CD4-positive, CD25-positive, alpha-beta regulatory T cell (primary cell): ENCODE results near the gene TNIP3. TPM values are rescaled to one million over a fixed set of nuclear protein-coding genes. Genes with fewer than 3 reads are reported as not detected.

ENCODE experiments used
- ATAC-seq, 2 donors: fragments of 150-1000 bp; cut with Tn5 transposase; one replicate each; pipeline ENCODE4 v1.10.0; 2021; ENCODE audit warnings: low read depth in 2 of 2, moderate number of reproducible peaks in 2 of 2, moderate library complexity in 1 of 2
- DNase-seq, 3 donors: peaks; one replicate each; pipeline versions ENCODE4 v3.0.0 to v3.0.0-alpha.2; 2012 to 2022; ENCODE audit warnings: mixed read lengths in 1 of 3
- H3K27ac ChIP-seq: one replicate; pipeline ENCODE4 v1.7.0; 2013; ENCODE audit warnings: mild to moderate bottlenecking, low read length; ENCODE audit not compliant: insufficient read depth, poor library complexity, severe bottlenecking
- H3K27me3 ChIP-seq: one replicate; pipeline ENCODE4 v1.7.0; 2013; ENCODE audit warnings: low read length; ENCODE audit not compliant: control insufficient read depth, insufficient read depth
- H3K36me3 ChIP-seq: one replicate; pipeline ENCODE4 v1.7.0; 2013; ENCODE audit warnings: mild to moderate bottlenecking, low read length, moderate library complexity; ENCODE audit not compliant: control insufficient read depth, insufficient read depth
- H3K4me1 ChIP-seq: 2 replicates; pipeline ENCODE4 v1.7.0; 2013; ENCODE audit warnings: mild to moderate bottlenecking, low read length; ENCODE audit not compliant: insufficient read depth, control insufficient read depth, poor library complexity, severe bottlenecking
- H3K4me3 ChIP-seq: one replicate; pipeline ENCODE4 v1.7.0; 2013; ENCODE audit warnings: low read depth, mild to moderate bottlenecking, low read length, moderate library complexity
- H3K9me3 ChIP-seq, 2 experiments: 1 replicate in 1 of 2; 2 replicates in 1 of 2; pipeline ENCODE4 v1.7.0; 2013; ENCODE audit warnings: low read length in 2 of 2, mild to moderate bottlenecking in 1 of 2, moderate library complexity in 1 of 2; ENCODE audit not compliant: control insufficient read depth in 2 of 2
- H3K27ac Mint-ChIP-seq, 3 donors: one replicate each; pipeline ENCODE4 v1.8.0; 2020 to 2022; ENCODE audit warnings: mild to moderate bottlenecking in 3 of 3, mixed read lengths in 3 of 3, moderate library complexity in 2 of 3
- H3K27me3 Mint-ChIP-seq: one replicate; pipeline ENCODE4 v1.8.0; 2022; ENCODE audit warnings: mild to moderate bottlenecking, mixed read lengths
- H3K36me3 Mint-ChIP-seq: one replicate; pipeline ENCODE4 v1.8.0; 2020; ENCODE audit warnings: mixed read lengths
- H3K4me1 Mint-ChIP-seq, 4 donors: one replicate each; pipeline ENCODE4 v1.8.0; 2020 to 2022; ENCODE audit warnings: mixed read lengths in 4 of 4, mild to moderate bottlenecking in 1 of 4
- H3K4me3 Mint-ChIP-seq, 4 donors: one replicate each; pipeline ENCODE4 v1.8.0; 2020 to 2022; ENCODE audit warnings: mild to moderate bottlenecking in 4 of 4, mixed read lengths in 4 of 4, moderate library complexity in 3 of 4
- H3K9me3 Mint-ChIP-seq, 7 donors: one replicate each; pipeline ENCODE4 v1.8.0; 2020 to 2022; ENCODE audit warnings: mixed read lengths in 7 of 7, mild to moderate bottlenecking in 3 of 7, moderate library complexity in 2 of 7
- polyA plus RNA-seq, 4 donors: library from polyadenylated mRNA; unstranded; fragments of 300-500 nt; fragmentation: Illumina TruSeq; gene quantifications; one replicate each; pipeline ENCODE4 v1.2.3, GENCODE V29; 2021
- total RNA-seq: library from RNA; stranded (reverse); gene quantifications from one replicate; pipeline ENCODE4 v1.2.3, GENCODE V29; 2022

Gene TNIP3
- total and polyA plus RNA-seq, 5 donors from 2014 or later, result 1.3 to 2.0 (median 1.6) TPM

- H3K9me3 ChIP-seq, result no peaks in the 10 kb centered on the region
- Mint-ChIP-seq H3K4me1 (peaks cover 29 to 76% (median 53%) of the 10 kb centered on the region in 4 donors), H3K9me3 (peaks cover 0 to 1% (median 0%) of the 10 kb centered on the region in 7 donors), H3K27me3 (no peaks in the 10 kb centered on the region), H3K27ac (peak overlapping the region in 1 of 3 donors; percentile 44), H3K36me3 (no peaks in the 10 kb centered on the region), H3K4me3 (no peak overlapping the region)
- no peak overlapping the region for H3K4me3 ChIP-seq
- no peaks in the 10 kb centered on the region for H3K36me3 ChIP-seq
- peaks cover 46% of the 10 kb centered on the region for H3K4me1 ChIP-seq
- H3K27ac ChIP-seq, result no peak overlapping the region
- ATAC-seq, result no peak
- H3K27me3 ChIP-seq, result no peaks in the 10 kb centered on the region
- DNase-seq, result no peak
These were observed 23.1 kb upstream of the TNIP3 start for GRCh38 chr4:121187206-121187605.

- Histone ChIP-seq H3K27me3 (no peaks in the 10 kb centered on the region), H3K36me3 (no peaks in the 10 kb centered on the region), H3K4me3 (no peak overlapping the region), H3K9me3 (no peaks in the 10 kb centered on the region), H3K27ac (no peak overlapping the region), H3K4me1 (peaks cover 45% of the 10 kb centered on the region)
- Mint-ChIP-seq H3K4me3 (peak overlapping the region in 2 of 4 donors; percentile 52 to 69), H3K9me3 (peaks cover 0 to 1% (median 0%) of the 10 kb centered on the region in 7 donors), H3K36me3 (no peaks in the 10 kb centered on the region), H3K27ac (peak overlapping the region in 1 of 3 donors; percentile 24), H3K27me3 (no peaks in the 10 kb centered on the region), H3K4me1 (peaks cover 28 to 74% (median 53%) of the 10 kb centered on the region in 4 donors)
- ATAC-seq (no peak), DNase-seq (no peak)
These were observed 21.8 kb upstream of the TNIP3 start for GRCh38 chr4:121185960-121186359.

GRCh38 chr4:121183989-121184388 lies 19.9 kb upstream of the TNIP3 start:
- Mint-ChIP-seq H3K27ac (peak overlapping the region in 1 of 3 donors; percentile 25), H3K27me3 (no peaks in the 10 kb centered on the region), H3K4me1 (peaks cover 32 to 73% (median 49%) of the 10 kb centered on the region in 4 donors), H3K36me3 (peaks cover 7% of the 10 kb centered on the region), H3K4me3 (peak overlapping the region in 1 of 4 donors; percentile 42), H3K9me3 (peaks cover 0 to 2% (median 0%) of the 10 kb centered on the region in 7 donors)
- Histone ChIP-seq H3K4me1 (peaks cover 35% of the 10 kb centered on the region), H3K36me3 (no peaks in the 10 kb centered on the region), H3K4me3 (no peak overlapping the region), H3K27ac (no peak overlapping the region), H3K27me3 (no peaks in the 10 kb centered on the region), H3K9me3 (no peaks in the 10 kb centered on the region)
- DNase-seq (no peak), ATAC-seq (no peak)

GRCh38 chr4:121183361-121183760 lies 19.2 kb upstream of the TNIP3 start:
- peak in 1 of 3 donors; percentile 23 for DNase-seq
- Mint-ChIP-seq H3K27ac (peak overlapping the region; percentile 49 to 92 (median 91)), H3K9me3 (peaks cover 0 to 2% (median 0%) of the 10 kb centered on the region in 7 donors), H3K4me3 (peak overlapping the region in 3 of 4 donors; percentile 69 to 89 (median 85)), H3K4me1 (peaks cover 37 to 73% (median 49%) of the 10 kb centered on the region in 4 donors), H3K36me3 (peaks cover 7% of the 10 kb centered on the region), H3K27me3 (no peaks in the 10 kb centered on the region)
- Histone ChIP-seq H3K27me3 (no peaks in the 10 kb centered on the region), H3K4me1 (peaks cover 29% of the 10 kb centered on the region), H3K4me3 (peak overlapping the region; percentile 96), H3K27ac (peak overlapping the region; percentile 91), H3K9me3 (no peaks in the 10 kb centered on the region), H3K36me3 (no peaks in the 10 kb centered on the region)
- ATAC-seq, result no peak

- Mint-ChIP-seq H3K9me3 (peaks cover 0 to 2% (median 0%) of the 10 kb centered on the region in 7 donors), H3K4me3 (peak overlapping the region; percentile 69 to 90 (median 87)), H3K27me3 (no peaks in the 10 kb centered on the region), H3K27ac (peak overlapping the region; percentile 91 to 99 (median 92)), H3K36me3 (peaks cover 7% of the 10 kb centered on the region), H3K4me1 (peaks cover 38 to 74% (median 49%) of the 10 kb centered on the region in 4 donors)
- ATAC-seq (peak; percentile 83 to 84), DNase-seq (peak in 2 of 3 donors; percentile 65 to 80)
- Histone ChIP-seq H3K9me3 (no peaks in the 10 kb centered on the region), H3K36me3 (no peaks in the 10 kb centered on the region), H3K27me3 (no peaks in the 10 kb centered on the region), H3K4me3 (peak overlapping the region; percentile 96), H3K4me1 (peaks cover 29% of the 10 kb centered on the region), H3K27ac (peak overlapping the region; percentile 91)
These were observed 18.2 kb upstream of the TNIP3 start for GRCh38 chr4:121182296-121182695.

GRCh38 chr4:121181493-121181892 lies 17.4 kb upstream of the TNIP3 start:
- DNase-seq, result peak in 1 of 3 donors; percentile 28
- no peak for ATAC-seq
- Histone ChIP-seq H3K4me1 (peaks cover 29% of the 10 kb centered on the region), H3K27ac (peak overlapping the region; percentile 91), H3K4me3 (peak overlapping the region; percentile 96), H3K9me3 (no peaks in the 10 kb centered on the region), H3K27me3 (no peaks in the 10 kb centered on the region), H3K36me3 (no peaks in the 10 kb centered on the region)
- Mint-ChIP-seq H3K27ac (peak overlapping the region; percentile 91 to 99 (median 92)), H3K9me3 (peaks cover 0 to 2% (median 0%) of the 10 kb centered on the region in 7 donors), H3K4me3 (peak overlapping the region; percentile 69 to 90 (median 87)), H3K4me1 (peaks cover 43 to 79% (median 50%) of the 10 kb centered on the region in 4 donors), H3K27me3 (no peaks in the 10 kb centered on the region), H3K36me3 (peaks cover 7% of the 10 kb centered on the region)

- no peak for DNase-seq
- Histone ChIP-seq H3K27me3 (no peaks in the 10 kb centered on the region), H3K27ac (peak overlapping the region; percentile 91), H3K36me3 (no peaks in the 10 kb centered on the region), H3K9me3 (no peaks in the 10 kb centered on the region), H3K4me3 (peak overlapping the region; percentile 96), H3K4me1 (peaks cover 29% of the 10 kb centered on the region)
- H3K4me1 Mint-ChIP-seq, result peaks cover 48 to 83% (median 51%) of the 10 kb centered on the region in 4 donors
- peak overlapping the region; percentile 69 to 89 (median 84) for H3K4me3 Mint-ChIP-seq
- peak overlapping the region; percentile 91 to 99 (median 92) for H3K27ac Mint-ChIP-seq
- peaks cover 7% of the 10 kb centered on the region for H3K36me3 Mint-ChIP-seq
- no peaks in the 10 kb centered on the region for H3K27me3 Mint-ChIP-seq
- ATAC-seq, result peak in 1 of 2 donors; percentile 33
- H3K9me3 Mint-ChIP-seq, result peaks cover 0 to 2% (median 0%) of the 10 kb centered on the region in 7 donors
These were observed 16.4 kb upstream of the TNIP3 start for GRCh38 chr4:121180558-121180957.
